CD4-positive, alpha-beta T cell treated with Interleukin-17A for 1 hour (primary cell): ENCODE results near the gene PRKN.
"Not testable (repeated sequence)": the region's sequence is repeated elsewhere in the genome, so short reads cannot be mapped to it uniquely, and the experiment has no call there.

Experiments
- DNase-seq: peaks from one replicate; pipeline ENCODE4 v3.0.0-alpha.2; 2020

PRKN gene

GRCh38 chr6:161870236-161870901, 857.2 kb downstream of the PRKN start:
- DNase-seq = no peak

DNA sequence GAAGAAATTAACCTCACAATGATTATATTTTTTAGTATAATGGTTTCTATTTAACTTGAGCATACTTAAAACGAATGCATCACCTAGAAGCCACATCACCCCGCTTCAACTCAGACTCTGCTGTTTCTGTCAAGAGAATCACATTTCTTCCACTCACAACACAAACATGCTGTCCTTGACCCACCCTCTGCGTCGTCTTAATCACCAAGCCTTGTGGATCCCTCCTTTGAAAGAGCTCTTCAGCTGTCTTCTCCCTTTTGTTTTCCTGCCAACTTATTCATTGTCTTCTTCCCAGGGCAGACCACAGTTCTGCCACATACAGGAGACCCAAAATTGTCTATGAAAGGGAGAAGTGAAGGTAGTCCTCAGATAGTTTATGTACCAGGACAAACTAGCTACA, 858.1 kb downstream of the PRKN start:
- no peak for DNase-seq

DNA sequence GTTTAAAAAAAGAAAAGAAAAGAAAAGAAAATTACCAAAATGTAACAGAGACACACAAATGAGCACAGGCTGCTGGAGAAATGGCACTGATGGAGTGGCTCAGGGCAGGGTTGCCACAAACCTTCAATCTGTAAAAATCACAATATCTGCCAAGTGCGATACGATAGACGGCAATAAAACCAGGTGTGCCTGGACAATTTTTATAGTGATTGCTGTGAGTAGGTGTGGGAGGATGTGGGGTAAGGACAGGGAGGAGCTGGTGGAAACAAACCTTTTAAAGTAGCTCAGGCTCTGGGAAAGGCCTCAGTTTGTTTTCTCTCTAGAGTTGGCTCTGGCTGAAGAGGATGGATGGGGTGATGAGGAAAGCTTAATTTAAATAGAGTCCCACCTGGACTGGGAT, 861.0 kb downstream of the PRKN start:
- no peak for DNase-seq

DNA sequence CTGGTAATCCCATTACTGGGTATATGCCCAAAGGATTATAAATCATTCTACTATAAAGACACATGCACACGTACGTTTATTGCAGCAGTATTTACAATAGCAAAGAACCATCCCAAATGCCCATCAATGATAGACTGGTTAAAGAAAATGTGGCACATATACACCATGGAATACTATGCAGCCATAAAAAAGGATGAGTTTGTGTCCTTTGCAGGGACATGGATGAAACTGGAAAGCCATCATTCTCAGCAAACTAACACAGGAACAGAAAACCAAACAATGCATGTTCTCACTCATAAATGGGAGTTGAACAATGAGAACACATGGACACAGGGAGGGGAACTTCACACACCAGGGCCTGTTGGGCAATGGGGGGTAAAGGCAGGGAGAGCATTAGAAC, 866.5 kb downstream of the PRKN start:
- DNase-seq = not testable (repeated sequence)

- no peak for DNase-seq
Observed at GRCh38 chr6:161853657-161854056, 873.9 kb downstream of the PRKN start.

DNA sequence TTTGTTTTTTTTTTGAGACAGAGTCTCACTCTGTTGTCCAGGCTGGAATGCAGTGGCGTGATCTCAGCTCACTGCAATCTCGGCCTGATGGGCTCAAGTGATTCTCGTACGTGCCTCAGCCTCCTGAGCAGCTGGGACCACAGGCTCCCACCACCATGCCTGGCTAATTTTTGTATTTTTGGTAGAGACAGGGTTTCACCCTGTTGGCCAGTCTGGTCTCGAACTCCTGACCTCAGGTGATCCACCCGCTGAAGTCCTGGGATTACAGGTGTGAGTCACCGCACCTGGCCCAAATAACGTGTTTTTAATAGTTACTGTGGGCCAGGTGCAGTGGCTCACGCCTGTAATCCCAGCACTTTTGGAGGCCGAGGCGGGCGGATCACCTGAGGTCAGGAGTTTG, 876.1 kb downstream of the PRKN start:
- not testable (repeated sequence) for DNase-seq

DNA sequence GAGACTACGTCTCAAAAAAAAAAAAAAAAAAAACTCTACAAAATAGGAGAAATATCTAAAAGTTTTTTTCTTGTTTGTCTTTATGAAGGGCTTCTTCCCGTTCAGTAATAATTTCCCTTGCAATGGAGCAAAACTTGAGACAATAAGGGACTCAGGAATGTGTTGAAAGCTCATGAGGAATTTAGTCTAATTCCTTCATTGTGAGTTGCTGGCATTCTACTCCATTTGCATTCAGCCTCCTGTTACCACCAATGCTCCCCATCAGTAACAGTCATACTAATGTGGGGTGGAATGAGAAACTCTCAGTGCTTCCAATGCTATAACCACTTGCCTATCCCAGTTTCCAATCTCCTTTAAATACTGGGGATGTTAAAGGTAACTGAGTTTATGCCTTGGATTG, 877.0 kb downstream of the PRKN start:
- no peak for DNase-seq

DNA sequence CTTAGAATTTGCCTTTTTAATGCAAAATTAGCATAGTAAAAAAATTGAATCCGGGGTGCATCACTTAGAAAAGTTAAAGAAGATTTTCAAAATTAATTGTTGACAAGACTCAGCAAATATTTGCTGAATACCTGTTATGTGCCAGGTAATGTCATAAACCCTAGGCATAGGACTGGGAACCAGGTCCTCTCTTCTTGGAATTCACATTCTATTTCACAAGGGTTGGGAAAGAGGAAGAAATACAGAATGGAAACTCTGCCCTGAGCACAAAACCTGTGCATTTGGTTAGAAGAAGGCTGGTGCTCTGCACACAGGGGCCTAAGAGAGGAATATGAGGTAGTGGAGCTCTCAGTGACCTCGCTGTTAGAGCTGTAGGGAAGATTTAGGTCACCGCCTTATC, 879.9 kb downstream of the PRKN start:
- no peak for DNase-seq

DNA sequence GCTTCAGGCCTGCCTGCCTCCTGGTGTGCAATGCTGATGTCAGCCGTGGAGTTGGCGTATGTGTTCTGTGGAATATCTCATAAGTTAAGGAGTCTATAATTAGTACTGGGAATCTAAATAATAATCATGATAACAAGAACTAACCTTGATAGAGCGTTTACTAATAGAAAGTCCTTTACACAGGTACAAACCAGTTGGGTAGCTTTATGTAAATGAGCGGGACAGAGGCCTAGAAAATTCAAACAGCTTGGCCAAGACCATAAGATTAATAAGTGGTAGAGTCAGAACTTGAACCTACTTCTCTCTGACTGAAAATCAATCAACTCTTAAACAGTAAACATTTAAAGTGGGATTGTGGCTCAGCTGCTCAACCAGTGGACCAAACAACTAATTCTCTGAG, 882.8 kb downstream of the PRKN start:
- no peak for DNase-seq

- no peak for DNase-seq
Observed at GRCh38 chr6:161843066-161843465, 884.5 kb downstream of the PRKN start.

DNA sequence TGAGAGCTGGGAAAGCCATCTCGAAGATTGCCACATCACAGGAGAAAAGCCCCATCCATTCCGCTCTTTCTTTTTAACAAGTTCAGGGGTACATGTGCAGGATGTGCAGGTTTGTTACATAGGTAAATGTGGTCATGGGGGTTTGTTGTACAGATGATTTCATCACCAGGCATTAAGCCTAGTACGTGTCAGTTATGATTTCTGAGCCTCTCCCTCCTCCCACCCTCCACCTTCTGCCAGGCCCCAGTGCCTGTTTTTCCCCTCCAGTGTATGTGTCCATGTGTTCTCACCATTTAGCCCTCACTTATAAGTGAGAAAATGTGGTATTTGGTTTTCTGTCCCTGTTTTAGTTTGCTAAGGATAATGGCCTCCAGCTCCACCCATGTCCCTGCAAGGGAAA, 887.2 kb downstream of the PRKN start:
- no peak for DNase-seq

DNA sequence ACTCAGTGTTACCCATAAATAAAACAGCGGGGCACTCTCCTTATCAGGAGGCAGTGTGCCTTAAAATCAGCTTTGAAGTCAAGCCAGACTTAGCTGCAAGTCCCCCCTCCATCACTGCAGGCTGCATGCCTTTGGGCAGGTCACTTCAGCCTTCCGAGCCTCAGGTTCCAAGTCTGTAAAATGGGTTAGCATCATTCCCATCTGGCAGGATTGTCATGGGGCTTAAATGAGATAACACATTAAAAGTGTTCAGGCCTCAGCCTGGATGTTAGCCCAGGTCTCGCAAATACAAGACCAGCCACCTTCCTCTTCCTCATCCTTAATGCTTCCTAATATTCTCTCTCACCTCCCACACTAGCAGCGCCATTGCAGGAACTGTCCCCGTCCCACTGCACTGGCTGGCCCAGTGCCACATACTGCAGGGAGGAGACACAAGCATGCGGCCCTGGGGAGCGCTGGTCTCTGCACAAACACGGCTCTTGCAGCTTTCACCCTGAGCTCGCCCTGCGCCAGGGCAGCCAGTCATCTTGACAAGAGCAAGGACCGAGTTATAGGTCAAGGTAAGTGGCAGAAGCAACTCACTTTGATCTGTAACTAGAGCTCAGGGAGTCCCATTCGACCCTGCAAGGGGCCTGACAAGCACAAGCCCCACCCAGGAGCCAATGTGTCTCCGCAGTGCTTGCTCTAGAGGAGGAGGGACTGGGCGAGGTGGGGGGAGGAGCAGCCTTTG, 889.1 kb downstream of the PRKN start:
- DNase-seq = no peak

- DNase-seq = no peak
Observed at GRCh38 chr6:161837854-161838253, 889.7 kb downstream of the PRKN start.

DNA sequence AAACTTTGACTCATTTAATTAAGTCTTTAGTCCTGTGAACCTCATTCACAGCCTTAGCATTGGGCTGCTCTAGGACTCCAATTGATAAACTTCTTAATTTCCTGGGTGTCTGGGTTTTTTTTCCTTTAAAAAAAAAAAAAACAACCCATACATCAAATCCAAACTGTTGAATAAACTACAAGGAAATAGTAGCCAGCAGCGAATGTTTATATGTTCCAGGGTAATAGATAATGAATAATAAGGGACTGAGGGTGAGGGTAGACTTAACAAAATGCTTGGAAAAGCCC, 890.2 kb downstream of the PRKN start:
- no peak for DNase-seq

DNA sequence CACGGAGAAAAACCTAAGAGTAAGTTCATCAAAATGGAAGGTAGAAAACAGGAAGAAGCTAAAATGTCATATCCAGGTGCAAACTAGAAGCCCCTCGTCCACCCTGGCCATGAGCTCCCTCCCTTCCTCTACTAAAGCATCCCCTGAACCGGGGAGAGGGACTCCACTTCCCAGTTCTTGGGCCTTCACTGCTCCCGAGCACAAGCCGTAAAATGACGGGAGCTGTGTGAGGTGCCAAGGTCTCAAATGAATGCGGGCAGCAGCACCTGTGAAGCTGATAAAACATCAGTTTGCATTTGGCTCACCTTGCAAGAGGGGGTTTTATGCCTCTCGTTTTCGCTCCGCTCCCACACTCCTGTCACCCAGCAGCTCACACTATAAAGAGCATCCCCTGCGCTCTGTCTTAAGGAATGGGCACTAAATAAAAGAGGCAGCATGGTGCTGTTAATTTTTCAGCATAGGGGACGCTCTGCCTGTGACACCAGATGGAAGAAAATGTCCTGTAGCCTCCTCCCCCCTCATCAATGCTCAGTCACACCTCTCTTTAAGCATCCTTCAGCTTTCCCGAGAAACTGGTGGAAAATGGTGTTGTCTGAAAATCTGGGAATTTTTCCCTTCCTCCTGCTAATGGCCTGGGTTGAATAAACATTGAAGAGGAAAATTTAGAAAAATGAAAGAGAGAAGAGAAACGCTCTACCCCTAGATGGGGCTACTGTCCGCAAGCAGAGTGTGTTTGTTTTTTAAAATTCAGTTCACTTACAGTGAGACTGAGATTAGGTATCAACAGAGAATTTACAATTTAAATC, 890.7 kb downstream of the PRKN start:
- no peak for DNase-seq

DNA sequence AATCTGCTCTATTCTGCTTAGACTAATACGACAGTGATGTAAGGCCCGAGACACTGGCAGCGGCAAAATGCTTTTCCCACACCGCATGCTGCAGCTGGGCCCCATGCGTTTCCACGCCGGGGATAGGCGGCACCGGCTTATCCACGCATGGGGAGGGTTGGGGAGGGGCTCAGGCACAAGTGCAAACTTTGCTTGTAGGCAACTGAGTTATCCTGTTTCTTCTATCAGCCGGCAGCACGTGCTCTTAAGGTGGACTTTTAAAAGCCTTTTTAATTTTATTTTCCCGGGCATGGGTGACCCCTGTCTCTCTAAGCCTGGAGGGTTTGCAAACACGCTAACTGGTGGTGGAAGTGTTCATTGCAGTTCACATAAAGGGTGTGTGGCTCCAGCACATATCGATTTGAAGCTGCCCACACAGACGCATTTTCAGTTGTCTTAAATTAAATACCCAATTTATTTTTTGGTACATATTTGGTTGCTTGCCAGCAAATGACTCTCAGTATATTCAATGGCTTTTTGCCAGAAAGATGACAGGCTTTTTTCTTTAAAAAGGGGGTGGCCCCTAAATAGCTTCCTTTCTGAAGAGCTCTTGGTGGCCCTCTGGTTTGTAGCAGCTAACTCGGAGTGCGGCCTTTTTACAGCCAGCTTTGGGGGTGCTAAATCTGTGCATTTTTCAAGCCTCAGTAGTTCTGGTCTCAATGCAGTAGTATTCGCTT, 891.9 kb downstream of the PRKN start:
- DNase-seq = no peak

DNA sequence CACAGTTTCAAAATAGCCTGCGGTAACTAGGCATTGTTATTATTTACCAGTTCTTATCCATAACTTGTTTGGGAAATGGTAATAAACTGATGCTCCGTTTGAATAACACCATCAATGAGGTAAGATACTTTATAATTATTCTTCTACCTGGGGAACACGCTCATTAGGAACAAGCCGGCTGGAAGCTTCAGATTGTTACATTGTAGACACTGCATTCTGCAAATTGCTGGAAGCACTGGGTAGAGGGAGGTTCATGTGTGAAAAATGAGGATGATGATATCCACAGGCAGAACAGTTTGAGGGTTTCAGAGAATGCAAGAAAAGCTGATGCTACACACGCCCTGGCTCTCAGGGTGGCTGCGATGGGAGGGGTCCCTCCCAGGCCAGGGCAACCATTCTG, 893.1 kb downstream of the PRKN start:
- DNase-seq = no peak

- no peak for DNase-seq
Observed at GRCh38 chr6:161833099-161833860, 894.3 kb downstream of the PRKN start.

GRCh38 chr6:161832622-161833021, 894.9 kb downstream of the PRKN start:
- no peak for DNase-seq

DNA sequence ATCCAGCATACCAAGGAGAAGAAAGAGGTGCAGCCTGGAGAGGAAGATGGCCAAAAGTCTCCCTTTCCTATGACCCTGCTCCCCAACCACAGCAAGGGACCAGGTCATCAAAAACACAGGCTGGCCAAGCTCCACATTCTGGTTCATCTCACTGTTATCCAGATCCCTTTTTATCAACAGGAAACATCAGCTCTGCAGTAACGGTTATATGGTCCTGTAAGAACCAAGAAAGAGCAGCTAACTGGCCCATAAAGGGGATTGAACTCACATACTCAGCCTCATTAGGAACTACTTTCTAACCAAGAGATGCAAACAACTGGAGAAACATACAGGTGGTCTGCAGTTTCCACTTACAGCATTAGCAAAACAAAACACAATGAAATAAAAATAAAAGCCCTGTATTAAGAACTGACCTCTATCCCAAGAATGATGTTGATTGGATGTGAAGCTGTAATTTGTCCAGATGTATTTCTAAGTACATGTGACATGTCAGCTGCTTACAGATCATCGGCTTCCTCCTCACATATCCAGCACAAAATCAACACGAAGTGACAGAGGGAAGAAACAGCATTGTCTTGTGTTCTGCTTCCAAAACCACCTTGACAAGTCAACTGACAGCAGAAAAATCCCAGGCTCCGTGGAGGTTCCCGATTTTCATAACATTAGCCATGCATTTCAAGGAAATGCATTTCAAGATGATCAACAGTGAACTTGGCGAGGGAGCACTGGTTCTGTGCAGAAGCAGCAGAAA, 896.5 kb downstream of the PRKN start:
- no peak for DNase-seq

DNA sequence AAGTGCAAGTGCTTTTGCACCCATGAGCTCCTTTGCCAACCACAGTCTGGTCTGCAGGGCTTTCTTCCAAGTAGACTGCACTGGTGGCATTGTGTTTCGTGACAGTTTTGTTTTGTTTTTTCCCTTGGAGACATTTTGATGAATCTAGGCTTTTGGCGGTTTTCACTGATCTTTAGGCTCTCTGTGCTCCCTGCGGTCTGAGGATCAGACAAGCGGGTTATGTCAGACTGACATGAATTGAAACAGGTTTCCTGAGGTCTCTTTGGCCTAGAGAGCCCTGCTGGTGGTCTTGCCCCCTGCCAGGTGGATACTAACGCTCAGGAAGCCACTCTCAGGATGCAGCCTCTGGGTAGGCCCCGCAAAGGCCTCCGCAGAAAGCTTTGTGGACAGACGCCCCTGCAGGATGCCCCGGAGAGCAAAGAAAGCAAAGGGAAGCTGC, 898.3 kb downstream of the PRKN start:
- DNase-seq = no peak

GRCh38 chr6:161828355-161828754, 899.2 kb downstream of the PRKN start:
- DNase-seq = no peak
